Liver (tissue), 9 donors: Measurements from ENCODE around the gene GRB7. TPM values are rescaled to one million over a fixed set of nuclear protein-coding genes. Genes with fewer than 3 reads are reported as not detected.

ENCODE experiments used
- DNase-seq: peaks from one replicate; pipeline ENCODE4 v3.0.0-alpha.2; 2017; ENCODE audit warnings: low spot score
- H3K27ac ChIP-seq, 2 donors: one replicate each; pipeline ENCODE4 v1.7.0; 2013; ENCODE audit warnings: inconsistent platforms in 2 of 2, low read length in 2 of 2, control low read depth in 1 of 2, low read depth in 1 of 2, mild to moderate bottlenecking in 1 of 2
- H3K27me3 ChIP-seq, 4 donors: one replicate each; pipeline versions ENCODE4 v1.6.1 to v1.7.0; 2013; ENCODE audit warnings: low read length in 3 of 4, inconsistent platforms in 1 of 4, mild to moderate bottlenecking in 1 of 4, moderate library complexity in 1 of 4; ENCODE audit not compliant: control insufficient read depth in 4 of 4, insufficient read depth in 4 of 4
- H3K36me3 ChIP-seq, 4 donors: one replicate each; pipeline versions ENCODE4 v1.6.1 to v1.7.0; 2013; ENCODE audit warnings: low read length in 3 of 4, mild to moderate bottlenecking in 3 of 4, low read depth in 1 of 4, moderate library complexity in 1 of 4; ENCODE audit not compliant: control insufficient read depth in 4 of 4, insufficient read depth in 3 of 4
- H3K4me1 ChIP-seq, 4 donors: one replicate each; pipeline versions ENCODE4 v1.6.1 to v1.7.0; 2013; ENCODE audit warnings: low read length in 3 of 4, mild to moderate bottlenecking in 3 of 4, moderate library complexity in 1 of 4; ENCODE audit not compliant: control insufficient read depth in 4 of 4, insufficient read depth in 4 of 4
- H3K4me3 ChIP-seq, 3 donors: one replicate each; pipeline versions ENCODE4 v1.6.1 to v1.7.0; 2013; ENCODE audit warnings: low read length in 3 of 3, control low read depth in 1 of 3, low read depth in 1 of 3, mild to moderate bottlenecking in 1 of 3
- H3K9ac ChIP-seq, 2 donors: one replicate each; pipeline ENCODE4 v1.7.0; 2013; ENCODE audit warnings: low read length in 2 of 2, mild to moderate bottlenecking in 2 of 2, moderate library complexity in 2 of 2, control low read depth in 1 of 2, low read depth in 1 of 2
- H3K9me3 ChIP-seq, 4 donors: one replicate each; pipeline versions ENCODE4 v1.6.1 to v1.7.0; 2013; ENCODE audit warnings: low read length in 3 of 4; ENCODE audit not compliant: control insufficient read depth in 4 of 4
- FOXA1 ChIP-seq: IDR thresholded peaks from 2 replicates; pipeline ENCODE4 v1.6.1; 2016; ENCODE audit warnings: antibody characterized with exemption
- FOXA2 ChIP-seq: IDR thresholded peaks from 2 replicates; pipeline ENCODE4 v1.6.1; 2016; ENCODE audit warnings: antibody characterized with exemption
- GABPA ChIP-seq, 2 donors: IDR thresholded peaks in 1 of 2; conservative IDR thresholded peaks in 1 of 2; 2 replicates each; pipeline ENCODE4 v1.6.1; 2016; ENCODE audit warnings: antibody characterized with exemption in 2 of 2, mild to moderate bottlenecking in 1 of 2, moderate library complexity in 1 of 2
- HNF4A ChIP-seq, 2 donors: conservative IDR thresholded peaks; 2 replicates each; pipeline ENCODE4 v1.6.1; 2016; ENCODE audit warnings: antibody characterized with exemption in 2 of 2, mild to moderate bottlenecking in 2 of 2
- HNF4G ChIP-seq: IDR thresholded peaks from 2 replicates; pipeline ENCODE4 v1.6.1; 2016; ENCODE audit warnings: antibody characterized with exemption
- JUND ChIP-seq, 2 donors: IDR thresholded peaks; 2 replicates each; pipeline ENCODE4 v1.6.1; 2016; ENCODE audit warnings: antibody characterized with exemption in 2 of 2
- NR2F2 ChIP-seq: IDR thresholded peaks from 2 replicates; pipeline ENCODE4 v1.6.1; 2016; ENCODE audit warnings: antibody characterized with exemption
- RAD21 ChIP-seq, 2 donors: IDR thresholded peaks; 2 replicates each; pipeline ENCODE4 v1.6.1; 2016; ENCODE audit warnings: antibody characterized with exemption in 2 of 2, mild to moderate bottlenecking in 2 of 2
- RXRA ChIP-seq, 2 donors: IDR thresholded peaks; 2 replicates each; pipeline ENCODE4 v1.6.1; 2017 to 2018; ENCODE audit warnings: antibody characterized with exemption in 2 of 2, mild to moderate bottlenecking in 1 of 2
- SP1 ChIP-seq: IDR thresholded peaks from 2 replicates; pipeline ENCODE4 v1.6.1; 2018; ENCODE audit warnings: antibody characterized with exemption, mild to moderate bottlenecking
- TAF1 ChIP-seq: conservative IDR thresholded peaks from 2 replicates; pipeline ENCODE4 v1.6.1; 2016; ENCODE audit warnings: antibody characterized with exemption, mild to moderate bottlenecking
- YY1 ChIP-seq: IDR thresholded peaks from 2 replicates; pipeline ENCODE4 v1.6.1; 2016; ENCODE audit warnings: antibody characterized with exemption, mild to moderate bottlenecking
- WGBS: extraction: QIAGEN DNeasy Blood & Tissue Kit; methylation state at CpG from one replicate; pipeline ENCODE4 v1.1.7; 2013; 5-methylcytosine and 5-hydroxymethylcytosine counted together
- polyA plus RNA-seq, 2 donors: library from polyadenylated mRNA; stranded (reverse) in 1 of 2; unstranded in 1 of 2; fragments of 200-250 nt in 1 of 2; fragments of >200 nt in 1 of 2; fragmentation: Nextera tagmentation in 1 of 2; extraction: Ambion mirVana in 1 of 2; gene quantifications; one replicate each; pipeline versions ENCODE4 v1.2.1 to v1.2.3, GENCODE V29; 2013 to 2015
- total RNA-seq, 2 donors: library from RNA; depleted of rRNA; stranded (reverse); fragments of >200 nt; gene quantifications; one replicate each; pipeline ENCODE4 v1.2.3, GENCODE V29; 2014
- TF ChIP-seq, protein P1 (sequence below): IDR thresholded peaks from 2 replicates; pipeline ENCODE4 v1.6.1; 2016; ENCODE audit warnings: antibody characterized with exemption
- TF ChIP-seq, protein P2 (sequence below): IDR thresholded peaks from 2 replicates; pipeline ENCODE4 v1.6.1; 2016; ENCODE audit warnings: antibody characterized with exemption, mild to moderate bottlenecking
- TF ChIP-seq, protein P3 (sequence below): fragments of 150-350 bp; IDR thresholded peaks from 2 replicates; pipeline ENCODE4 v1.5.1; 2017; ENCODE audit warnings: improper control_type of control experiment, low read depth, low read length; ENCODE audit not compliant: missing input control
- donor health status: healthy.
- donor health status: healthy.
- donor health status: healthy.
- donor health status: healthy.
- donor health status: healthy.

Gene GRB7
- total and polyA plus RNA-seq, 4 donors, result 1.9 to 6.8 (median 2.5) TPM

DNA sequence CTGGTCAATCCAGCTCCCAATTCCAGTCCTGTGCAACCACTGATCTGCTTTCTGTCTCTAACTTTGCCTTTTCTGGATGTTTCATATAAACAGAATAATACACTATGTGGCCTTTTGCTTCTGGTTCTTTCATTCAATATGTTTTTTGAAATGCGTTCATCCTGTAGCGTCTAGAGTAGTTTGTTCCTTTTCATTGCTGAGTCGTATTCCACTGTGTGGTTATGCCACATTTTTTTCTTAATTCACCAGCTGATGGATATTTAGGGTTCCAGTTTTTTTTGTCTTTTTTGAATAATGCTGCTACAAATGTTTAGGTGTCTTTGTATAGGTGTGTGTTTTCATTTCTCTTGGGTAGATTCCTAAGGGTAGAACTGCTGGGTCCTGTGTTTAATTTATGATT is 5.2 kb upstream of the GRB7 start:
- H3K36me3 ChIP-seq, result peaks cover 2 to 11% (median 5%) of the 10 kb centered on the region in 4 donors
- WGBS, result 95% methylated on average over 3 of the region's 3 CpGs
- no peak overlapping the region for H3K4me3 ChIP-seq

DNA sequence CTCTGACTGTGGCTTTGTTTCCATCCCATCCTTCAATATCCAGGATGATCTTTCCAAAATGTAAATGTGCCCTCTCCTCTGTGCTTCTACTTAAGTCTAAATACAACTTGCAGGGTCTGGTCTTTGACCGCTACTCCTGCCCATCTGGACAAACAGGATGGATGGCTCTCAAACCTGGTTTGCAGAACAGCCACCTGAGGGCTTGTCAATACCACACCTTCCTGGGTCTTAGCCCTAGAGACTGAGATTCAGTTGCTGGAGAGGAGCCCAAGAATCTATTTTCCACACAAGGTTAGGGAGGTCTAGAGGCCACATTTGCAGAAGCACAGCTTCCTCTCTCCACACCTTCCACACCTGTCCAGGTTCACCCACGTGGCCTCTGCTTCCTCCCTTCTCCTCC is 1.9 kb upstream of the GRB7 start:
- WGBS, result 89% methylated on average over 2 of the region's 2 CpGs
- H3K36me3 ChIP-seq, result no peaks in the 10 kb centered on the region
- H3K27me3 ChIP-seq, result no peaks in the 10 kb centered on the region
- no peak overlapping the region for H3K27ac ChIP-seq
- peaks cover 0 to 22% (median 13%) of the 10 kb centered on the region in 4 donors for H3K4me1 ChIP-seq
- H3K4me3 ChIP-seq, result no peak overlapping the region
- DNase-seq, result no peak
- H3K9me3 ChIP-seq, result no peaks in the 10 kb centered on the region
- H3K9ac ChIP-seq, result no peak overlapping the region
- no peak for TF ChIP-seq JUND (IDR thresholded peaks at IDR 0.05)
- TF ChIP-seq, protein P1, sequence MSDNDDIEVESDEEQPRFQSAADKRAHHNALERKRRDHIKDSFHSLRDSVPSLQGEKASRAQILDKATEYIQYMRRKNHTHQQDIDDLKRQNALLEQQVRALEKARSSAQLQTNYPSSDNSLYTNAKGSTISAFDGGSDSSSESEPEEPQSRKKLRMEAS, result no peak
- TF ChIP-seq, protein P2, sequence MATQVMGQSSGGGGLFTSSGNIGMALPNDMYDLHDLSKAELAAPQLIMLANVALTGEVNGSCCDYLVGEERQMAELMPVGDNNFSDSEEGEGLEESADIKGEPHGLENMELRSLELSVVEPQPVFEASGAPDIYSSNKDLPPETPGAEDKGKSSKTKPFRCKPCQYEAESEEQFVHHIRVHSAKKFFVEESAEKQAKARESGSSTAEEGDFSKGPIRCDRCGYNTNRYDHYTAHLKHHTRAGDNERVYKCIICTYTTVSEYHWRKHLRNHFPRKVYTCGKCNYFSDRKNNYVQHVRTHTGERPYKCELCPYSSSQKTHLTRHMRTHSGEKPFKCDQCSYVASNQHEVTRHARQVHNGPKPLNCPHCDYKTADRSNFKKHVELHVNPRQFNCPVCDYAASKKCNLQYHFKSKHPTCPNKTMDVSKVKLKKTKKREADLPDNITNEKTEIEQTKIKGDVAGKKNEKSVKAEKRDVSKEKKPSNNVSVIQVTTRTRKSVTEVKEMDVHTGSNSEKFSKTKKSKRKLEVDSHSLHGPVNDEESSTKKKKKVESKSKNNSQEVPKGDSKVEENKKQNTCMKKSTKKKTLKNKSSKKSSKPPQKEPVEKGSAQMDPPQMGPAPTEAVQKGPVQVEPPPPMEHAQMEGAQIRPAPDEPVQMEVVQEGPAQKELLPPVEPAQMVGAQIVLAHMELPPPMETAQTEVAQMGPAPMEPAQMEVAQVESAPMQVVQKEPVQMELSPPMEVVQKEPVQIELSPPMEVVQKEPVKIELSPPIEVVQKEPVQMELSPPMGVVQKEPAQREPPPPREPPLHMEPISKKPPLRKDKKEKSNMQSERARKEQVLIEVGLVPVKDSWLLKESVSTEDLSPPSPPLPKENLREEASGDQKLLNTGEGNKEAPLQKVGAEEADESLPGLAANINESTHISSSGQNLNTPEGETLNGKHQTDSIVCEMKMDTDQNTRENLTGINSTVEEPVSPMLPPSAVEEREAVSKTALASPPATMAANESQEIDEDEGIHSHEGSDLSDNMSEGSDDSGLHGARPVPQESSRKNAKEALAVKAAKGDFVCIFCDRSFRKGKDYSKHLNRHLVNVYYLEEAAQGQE, result no peak
- no peak for TF ChIP-seq RXRA (IDR thresholded peaks at IDR 0.05)
- no peak for TF ChIP-seq RAD21 (IDR thresholded peaks at IDR 0.05)
- TF ChIP-seq TAF1, result no peak
- TF ChIP-seq GABPA (IDR thresholded peaks at IDR 0.05 in 1 of 2, conservative IDR thresholded peaks at IDR 0.05 in 1 of 2), result no peak
- TF ChIP-seq NR2F2, result no peak
- no peak for TF ChIP-seq FOXA1
- TF ChIP-seq, protein P3, sequence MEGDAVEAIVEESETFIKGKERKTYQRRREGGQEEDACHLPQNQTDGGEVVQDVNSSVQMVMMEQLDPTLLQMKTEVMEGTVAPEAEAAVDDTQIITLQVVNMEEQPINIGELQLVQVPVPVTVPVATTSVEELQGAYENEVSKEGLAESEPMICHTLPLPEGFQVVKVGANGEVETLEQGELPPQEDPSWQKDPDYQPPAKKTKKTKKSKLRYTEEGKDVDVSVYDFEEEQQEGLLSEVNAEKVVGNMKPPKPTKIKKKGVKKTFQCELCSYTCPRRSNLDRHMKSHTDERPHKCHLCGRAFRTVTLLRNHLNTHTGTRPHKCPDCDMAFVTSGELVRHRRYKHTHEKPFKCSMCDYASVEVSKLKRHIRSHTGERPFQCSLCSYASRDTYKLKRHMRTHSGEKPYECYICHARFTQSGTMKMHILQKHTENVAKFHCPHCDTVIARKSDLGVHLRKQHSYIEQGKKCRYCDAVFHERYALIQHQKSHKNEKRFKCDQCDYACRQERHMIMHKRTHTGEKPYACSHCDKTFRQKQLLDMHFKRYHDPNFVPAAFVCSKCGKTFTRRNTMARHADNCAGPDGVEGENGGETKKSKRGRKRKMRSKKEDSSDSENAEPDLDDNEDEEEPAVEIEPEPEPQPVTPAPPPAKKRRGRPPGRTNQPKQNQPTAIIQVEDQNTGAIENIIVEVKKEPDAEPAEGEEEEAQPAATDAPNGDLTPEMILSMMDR, result no peak
- TF ChIP-seq YY1, result no peak
- no peak for TF ChIP-seq HNF4A (conservative IDR thresholded peaks at IDR 0.05)
- no peak for TF ChIP-seq HNF4G

More for the DNA sequence above, 5.2 kb upstream of the GRB7 start:
- TF ChIP-seq RXRA (IDR thresholded peaks at IDR 0.05) (no peak), SP1 (no peak), JUND (IDR thresholded peaks at IDR 0.05) (no peak), HNF4A (conservative IDR thresholded peaks at IDR 0.05) (no peak), FOXA2 (no peak)
- TF ChIP-seq, protein P3, result no peak
- TF ChIP-seq, protein P1, result no peak
- TF ChIP-seq, protein P2, result no peak
- Histone ChIP-seq H3K9ac (no peak overlapping the region), H3K4me1 (peaks cover 5 to 17% (median 11%) of the 10 kb centered on the region in 4 donors), H3K27me3 (no peaks in the 10 kb centered on the region), H3K9me3 (no peaks in the 10 kb centered on the region), H3K27ac (no peak overlapping the region)
- DNase-seq, result no peak
